Measurements from ENCODE around the gene OSR1.

Gene OSR1

DNA sequence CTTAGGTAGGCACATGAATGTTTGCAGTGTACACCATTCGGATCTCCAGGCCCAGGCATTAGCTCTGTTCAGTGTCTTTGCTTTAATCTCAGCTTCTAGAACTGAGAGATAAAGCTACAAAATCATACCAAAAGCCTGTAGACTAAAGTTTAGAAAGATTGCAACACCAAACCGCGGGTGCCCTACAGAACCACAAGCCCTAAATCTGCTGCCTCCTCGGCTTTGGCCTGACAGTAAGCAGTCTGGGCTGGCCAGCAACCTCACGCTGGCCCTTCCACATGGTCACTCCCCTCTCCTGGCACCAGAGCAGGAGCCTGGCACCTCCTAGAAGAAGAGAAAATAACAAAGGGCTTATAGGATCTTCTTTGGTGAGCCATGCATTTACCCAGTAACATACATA, 8.9 kb upstream of the OSR1 start:
- no peak overlapping the region for H3K27ac ChIP-seq
- H3K27me3 ChIP-seq: peaks cover 100% of the 10 kb centered on the region
- no peaks in the 10 kb centered on the region for H3K9me3 ChIP-seq
- H3K4me1 ChIP-seq (ENCODE audit: control insufficient read depth in 1 of 2, insufficient read depth in 1 of 2, low read depth in 1 of 2, low read length in 1 of 2): peaks cover 8 to 9% of the 10 kb centered on the region in 2 experiments
- no peaks in the 10 kb centered on the region for H3K36me3 ChIP-seq
- TF ChIP-seq, protein P1, sequence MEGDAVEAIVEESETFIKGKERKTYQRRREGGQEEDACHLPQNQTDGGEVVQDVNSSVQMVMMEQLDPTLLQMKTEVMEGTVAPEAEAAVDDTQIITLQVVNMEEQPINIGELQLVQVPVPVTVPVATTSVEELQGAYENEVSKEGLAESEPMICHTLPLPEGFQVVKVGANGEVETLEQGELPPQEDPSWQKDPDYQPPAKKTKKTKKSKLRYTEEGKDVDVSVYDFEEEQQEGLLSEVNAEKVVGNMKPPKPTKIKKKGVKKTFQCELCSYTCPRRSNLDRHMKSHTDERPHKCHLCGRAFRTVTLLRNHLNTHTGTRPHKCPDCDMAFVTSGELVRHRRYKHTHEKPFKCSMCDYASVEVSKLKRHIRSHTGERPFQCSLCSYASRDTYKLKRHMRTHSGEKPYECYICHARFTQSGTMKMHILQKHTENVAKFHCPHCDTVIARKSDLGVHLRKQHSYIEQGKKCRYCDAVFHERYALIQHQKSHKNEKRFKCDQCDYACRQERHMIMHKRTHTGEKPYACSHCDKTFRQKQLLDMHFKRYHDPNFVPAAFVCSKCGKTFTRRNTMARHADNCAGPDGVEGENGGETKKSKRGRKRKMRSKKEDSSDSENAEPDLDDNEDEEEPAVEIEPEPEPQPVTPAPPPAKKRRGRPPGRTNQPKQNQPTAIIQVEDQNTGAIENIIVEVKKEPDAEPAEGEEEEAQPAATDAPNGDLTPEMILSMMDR (IDR thresholded peaks at IDR 0.05): no peak
- no peak overlapping the region for H3K4me3 ChIP-seq (ENCODE audit: low read depth in 1 of 2, low read length in 1 of 2)

DNA sequence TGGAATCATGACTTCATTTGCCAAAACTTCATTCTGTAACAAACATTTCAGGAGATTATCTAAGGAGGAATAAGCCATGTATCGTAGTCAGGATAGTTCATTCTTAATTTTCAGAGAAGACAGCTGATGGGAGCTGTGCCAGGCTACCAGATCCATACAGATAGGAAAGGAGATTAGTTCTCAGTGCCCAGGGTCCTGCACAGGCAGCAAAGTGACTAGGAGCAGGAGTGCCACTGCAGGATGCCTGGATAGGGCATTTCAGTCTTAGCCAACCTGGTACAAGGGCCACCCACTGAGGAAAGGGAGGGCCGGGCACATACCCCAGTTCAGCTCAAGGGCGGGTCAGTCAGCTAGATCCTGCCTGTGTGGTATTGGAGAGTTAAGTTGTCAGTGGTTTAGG, 6.7 kb upstream of the OSR1 start:
- H3K27me3 ChIP-seq: peaks cover 100% of the 10 kb centered on the region
- TF ChIP-seq, protein P1 (IDR thresholded peaks at IDR 0.05): no peak
- H3K27ac ChIP-seq: no peak overlapping the region
- peaks cover 19 to 21% of the 10 kb centered on the region in 2 experiments for H3K4me1 ChIP-seq (ENCODE audit: control insufficient read depth in 1 of 2, insufficient read depth in 1 of 2, low read depth in 1 of 2, low read length in 1 of 2)
- H3K4me3 ChIP-seq (ENCODE audit: low read depth in 1 of 2, low read length in 1 of 2): no peak overlapping the region
- no peaks in the 10 kb centered on the region for H3K9me3 ChIP-seq
- no peaks in the 10 kb centered on the region for H3K36me3 ChIP-seq

DNA sequence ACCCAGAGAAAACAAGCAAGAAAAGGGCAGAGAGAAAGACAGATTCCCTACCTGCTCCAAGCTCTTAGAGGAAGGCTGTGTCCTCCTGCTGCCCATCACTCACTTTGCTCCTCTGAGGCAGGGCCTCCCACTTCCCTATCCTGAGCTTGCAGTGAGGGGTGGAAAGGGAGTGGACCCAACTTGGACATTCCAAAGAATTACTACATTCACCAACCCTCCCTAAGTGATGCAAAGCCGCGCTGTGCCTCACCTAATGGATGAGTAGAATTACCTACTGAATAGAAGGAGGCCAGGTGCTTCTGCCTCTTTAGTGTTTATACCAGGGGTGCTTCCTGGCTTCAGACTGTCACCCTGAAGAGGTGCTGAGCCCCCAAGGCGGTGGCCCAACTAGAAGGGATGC, 5.6 kb upstream of the OSR1 start:
- H3K4me3 ChIP-seq (ENCODE audit: low read depth in 1 of 2, low read length in 1 of 2): no peak overlapping the region
- peaks cover 100% of the 10 kb centered on the region for H3K27me3 ChIP-seq
- TF ChIP-seq, protein P1 (IDR thresholded peaks at IDR 0.05): no peak
- H3K4me1 ChIP-seq (ENCODE audit: control insufficient read depth in 1 of 2, insufficient read depth in 1 of 2, low read depth in 1 of 2, low read length in 1 of 2): peaks cover 19 to 21% of the 10 kb centered on the region in 2 experiments
- no peak overlapping the region for H3K27ac ChIP-seq
- no peaks in the 10 kb centered on the region for H3K36me3 ChIP-seq
- no peaks in the 10 kb centered on the region for H3K9me3 ChIP-seq

DNA sequence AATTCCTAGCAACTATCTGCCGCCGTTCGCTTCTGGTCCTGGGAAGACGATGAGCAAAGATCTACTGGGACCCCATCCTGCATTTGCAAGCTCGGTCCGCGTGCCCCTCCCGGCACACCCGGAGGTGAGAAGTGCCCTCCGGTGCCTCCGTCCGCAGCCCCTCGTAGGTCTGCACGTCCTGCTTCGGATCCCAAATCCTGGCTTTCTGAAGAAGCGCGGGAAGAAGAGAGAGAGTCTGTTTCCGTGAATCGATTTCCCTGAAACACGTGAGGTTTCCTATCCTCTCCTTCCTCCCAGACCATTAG, 5.0 kb upstream of the OSR1 start:
- peaks cover 100% of the 10 kb centered on the region for H3K27me3 ChIP-seq
- H3K9me3 ChIP-seq: no peaks in the 10 kb centered on the region
- H3K36me3 ChIP-seq: no peaks in the 10 kb centered on the region
- peaks cover 21 to 25% of the 10 kb centered on the region in 2 experiments for H3K4me1 ChIP-seq (ENCODE audit: control insufficient read depth in 1 of 2, insufficient read depth in 1 of 2, low read depth in 1 of 2, low read length in 1 of 2)
- no peak overlapping the region for H3K27ac ChIP-seq
- TF ChIP-seq, protein P1 (IDR thresholded peaks at IDR 0.05): no peak
- peak overlapping the region; percentile 66 to 73 for H3K4me3 ChIP-seq (ENCODE audit: low read depth in 1 of 2, low read length in 1 of 2)

DNA sequence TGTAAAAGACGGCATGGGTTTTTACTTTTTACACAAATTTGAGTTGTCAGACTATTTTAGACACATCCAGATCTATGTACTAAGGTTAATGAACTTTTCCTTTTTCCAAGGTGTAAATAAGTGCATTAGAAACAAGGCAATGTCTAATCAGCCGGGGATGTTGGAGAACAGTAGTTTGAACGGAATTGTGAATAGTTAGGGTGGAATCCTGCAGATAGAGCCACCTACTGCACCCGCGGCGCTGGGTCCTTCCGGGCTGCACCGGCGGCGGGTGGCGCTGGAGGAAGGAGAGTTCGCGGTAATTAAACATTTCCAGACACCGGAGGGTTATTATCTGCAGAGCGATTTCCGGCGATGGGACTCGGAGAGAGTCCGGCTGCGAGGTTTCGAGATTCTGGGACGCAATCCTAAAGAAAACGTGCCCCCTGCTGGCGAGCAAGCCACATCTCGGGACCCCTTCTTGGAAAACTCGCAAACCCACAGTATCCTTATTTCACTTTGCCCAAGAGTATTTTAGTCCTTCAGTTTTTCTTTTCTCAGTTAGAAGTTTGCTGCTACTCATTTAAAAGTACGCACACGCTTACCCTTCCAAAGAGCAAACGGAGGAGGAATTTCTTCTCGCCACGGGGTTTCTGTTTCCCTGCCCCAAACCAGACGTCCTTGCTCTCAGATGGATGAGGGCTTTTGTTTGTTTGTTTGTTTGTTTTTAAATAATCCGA, 4.5 kb upstream of the OSR1 start:
- Histone ChIP-seq H3K27ac (peak overlapping the region; percentile 4), H3K9me3 (no peaks in the 10 kb centered on the region), H3K4me3 (ENCODE audit: low read depth in 1 of 2, low read length in 1 of 2) (peak overlapping the region; percentile 66 to 73), H3K4me1 (ENCODE audit: control insufficient read depth in 1 of 2, insufficient read depth in 1 of 2, low read depth in 1 of 2, low read length in 1 of 2) (peaks cover 21 to 30% of the 10 kb centered on the region in 2 experiments), H3K27me3 (peaks cover 100% of the 10 kb centered on the region), H3K36me3 (no peaks in the 10 kb centered on the region)
- TF ChIP-seq, protein P1 (IDR thresholded peaks at IDR 0.05): no peak
